ENCODE measurements around the gene IFI30. TPM values are rescaled to one million over a fixed set of nuclear protein-coding genes. Genes with fewer than 3 reads are reported as not detected.

IFI30 gene
- total and polyA plus RNA-seq, 2 experiments from 2014 or later: 27.4 to 34.4 TPM

DNA sequence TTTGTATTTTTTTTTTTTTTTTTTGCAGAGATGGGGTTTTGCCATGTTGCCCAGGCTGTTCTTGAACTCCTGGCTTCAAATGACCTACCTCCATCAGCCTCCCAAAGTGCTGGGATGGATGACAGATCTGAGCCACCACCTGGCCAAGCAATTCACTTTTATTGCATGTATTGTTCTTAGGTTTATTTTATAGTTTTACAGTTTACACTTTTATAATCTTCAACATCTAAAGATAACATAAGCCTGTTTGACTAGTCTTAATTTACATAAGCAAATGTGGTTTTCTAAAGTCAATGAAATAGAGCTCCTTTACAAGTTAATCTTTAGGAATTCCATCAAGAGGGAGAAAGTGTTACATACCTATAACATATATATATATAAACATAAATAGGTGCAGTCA is 9.9 kb downstream of the IFI30 start:
- Mint-ChIP-seq H3K36me3 (ENCODE audit: low read depth) (no peaks in the 10 kb centered on the region), H3K4me1 (peaks cover 4% of the 10 kb centered on the region; the same call in 2 of the 3 replicates), H3K4me3 (no peak overlapping the region), H3K27me3 (ENCODE audit: insufficient read depth, low read depth, poor library complexity) (peaks cover 2% of the 10 kb centered on the region), H3K9me3 (no peaks in the 10 kb centered on the region), H3K27ac (no peak overlapping the region)
- no peaks in the 10 kb centered on the region for H3K4me1 ChIP-seq (ENCODE audit: insufficient read depth)
- H3K27me3 ChIP-seq (ENCODE audit: insufficient read depth): no peaks in the 10 kb centered on the region
- no peaks in the 10 kb centered on the region for H3K9me2 ChIP-seq (ENCODE audit: insufficient read depth)
- TF ChIP-seq CTCF (conservative IDR thresholded peaks at IDR 0.05; ENCODE audit: low read depth in 2 of 2) (no peak), NANOG (IDR thresholded peaks at IDR 0.05; ENCODE audit: borderline replicate concordance) (no peak), EZH2phosphoT487 (IDR thresholded peaks at IDR 0.05; ENCODE audit: unreplicated experiment) (no peak), ZNF462 (CRISPR knock-in tag; IDR thresholded peaks at IDR 0.05) (no peak), ZNF331 (CRISPR knock-in tag; IDR thresholded peaks at IDR 0.05; ENCODE audit: low read depth) (no peak), JUNB (IDR thresholded peaks at IDR 0.05; ENCODE audit: unreplicated experiment) (no peak)
- no peak overlapping the region for H3K4me3 ChIP-seq
- no peaks in the 10 kb centered on the region for H3K36me3 ChIP-seq (ENCODE audit: insufficient read depth)
- H3K79me2 ChIP-seq (replicated peaks; ENCODE audit: insufficient read depth): no peaks in the 10 kb centered on the region
- 0 out of 2 replicates have a peak, but pooled peaks cover 8% of the 10 kb centered on the region for H3F3A ChIP-seq (replicated peaks; ENCODE audit: low read depth)
- ATAC-seq: no peak
- no peaks in the 10 kb centered on the region for H4K20me1 ChIP-seq (replicated peaks; ENCODE audit: insufficient read depth)
- H3K4me2 ChIP-seq: no peak overlapping the region
- no peak overlapping the region for H3K27ac ChIP-seq (ENCODE audit: low read depth)
- no peak overlapping the region for H2AFZ ChIP-seq
- no peak for DNase-seq (ENCODE audit: low spot score)

All from GM23338 (cell line).